OCI-LY1 (cell line): Measurements from ENCODE around the gene E4F1.

Source experiments
- EZH2 ChIP-seq: fragments of 200-600 bp; sonication (generic), shearing (Covaris generic); IDR thresholded peaks from 2 replicates; pipeline ENCODE4 v1.8.0; 2017; ENCODE audit warnings: borderline replicate concordance, mixed run types, mild to moderate bottlenecking, antibody characterized with exemption, low read length, moderate library complexity, mixed read lengths
- TF ChIP-seq, protein P1 (sequence below): fragments of 200-600 bp; sonication (generic), shearing (Covaris generic); IDR thresholded peaks from 2 replicates; pipeline ENCODE4 v1.5.1; 2017; ENCODE audit warnings: mild to moderate bottlenecking, antibody characterized with exemption, low read length, moderate library complexity, mixed read lengths

DNA sequence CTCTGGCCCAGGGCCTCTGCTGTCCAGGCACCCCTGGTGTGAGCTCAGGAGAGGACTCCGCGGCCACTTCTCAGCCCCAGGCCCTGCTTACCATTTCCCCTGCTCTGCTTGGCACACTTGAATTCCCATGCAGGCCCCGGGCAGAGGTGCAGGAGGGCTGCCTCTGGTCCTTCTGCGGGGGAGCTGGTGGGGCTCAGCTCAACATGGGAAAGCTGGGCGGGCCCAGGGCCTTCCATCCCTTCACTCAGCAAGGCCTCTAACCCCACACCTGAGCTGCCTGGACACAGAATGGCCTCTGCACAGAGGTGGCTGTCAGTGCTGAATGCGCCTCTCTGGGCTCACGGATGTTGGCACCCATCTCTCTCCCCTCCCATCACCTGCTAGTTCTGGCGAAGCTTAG is 57.1 kb downstream of the E4F1 start:
- TF ChIP-seq, protein P1, sequence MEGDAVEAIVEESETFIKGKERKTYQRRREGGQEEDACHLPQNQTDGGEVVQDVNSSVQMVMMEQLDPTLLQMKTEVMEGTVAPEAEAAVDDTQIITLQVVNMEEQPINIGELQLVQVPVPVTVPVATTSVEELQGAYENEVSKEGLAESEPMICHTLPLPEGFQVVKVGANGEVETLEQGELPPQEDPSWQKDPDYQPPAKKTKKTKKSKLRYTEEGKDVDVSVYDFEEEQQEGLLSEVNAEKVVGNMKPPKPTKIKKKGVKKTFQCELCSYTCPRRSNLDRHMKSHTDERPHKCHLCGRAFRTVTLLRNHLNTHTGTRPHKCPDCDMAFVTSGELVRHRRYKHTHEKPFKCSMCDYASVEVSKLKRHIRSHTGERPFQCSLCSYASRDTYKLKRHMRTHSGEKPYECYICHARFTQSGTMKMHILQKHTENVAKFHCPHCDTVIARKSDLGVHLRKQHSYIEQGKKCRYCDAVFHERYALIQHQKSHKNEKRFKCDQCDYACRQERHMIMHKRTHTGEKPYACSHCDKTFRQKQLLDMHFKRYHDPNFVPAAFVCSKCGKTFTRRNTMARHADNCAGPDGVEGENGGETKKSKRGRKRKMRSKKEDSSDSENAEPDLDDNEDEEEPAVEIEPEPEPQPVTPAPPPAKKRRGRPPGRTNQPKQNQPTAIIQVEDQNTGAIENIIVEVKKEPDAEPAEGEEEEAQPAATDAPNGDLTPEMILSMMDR, result no peak
- TF ChIP-seq EZH2, result no peak
